ENCODE results near the gene IL12B.

DNA sequence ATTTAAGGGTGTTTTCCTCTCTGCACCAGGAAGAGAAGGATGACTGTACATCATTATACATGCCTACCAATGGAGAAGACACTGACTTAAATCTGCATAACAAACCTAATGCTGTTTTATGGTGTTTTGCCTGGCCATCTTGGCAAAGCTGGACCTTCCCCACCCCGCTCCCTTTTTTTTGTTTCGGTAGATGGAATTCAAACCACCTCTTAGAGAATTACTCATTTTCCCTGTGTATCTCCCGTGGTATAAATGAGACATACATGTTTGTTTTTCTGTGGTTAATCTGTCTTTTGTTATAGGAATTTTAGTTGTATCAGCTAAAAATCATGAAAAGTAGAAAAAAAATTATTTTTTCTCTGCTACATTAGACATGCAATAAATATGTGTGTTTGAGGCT is 28.8 kb downstream of the IL12B start:
- TF ChIP-seq, protein P1, sequence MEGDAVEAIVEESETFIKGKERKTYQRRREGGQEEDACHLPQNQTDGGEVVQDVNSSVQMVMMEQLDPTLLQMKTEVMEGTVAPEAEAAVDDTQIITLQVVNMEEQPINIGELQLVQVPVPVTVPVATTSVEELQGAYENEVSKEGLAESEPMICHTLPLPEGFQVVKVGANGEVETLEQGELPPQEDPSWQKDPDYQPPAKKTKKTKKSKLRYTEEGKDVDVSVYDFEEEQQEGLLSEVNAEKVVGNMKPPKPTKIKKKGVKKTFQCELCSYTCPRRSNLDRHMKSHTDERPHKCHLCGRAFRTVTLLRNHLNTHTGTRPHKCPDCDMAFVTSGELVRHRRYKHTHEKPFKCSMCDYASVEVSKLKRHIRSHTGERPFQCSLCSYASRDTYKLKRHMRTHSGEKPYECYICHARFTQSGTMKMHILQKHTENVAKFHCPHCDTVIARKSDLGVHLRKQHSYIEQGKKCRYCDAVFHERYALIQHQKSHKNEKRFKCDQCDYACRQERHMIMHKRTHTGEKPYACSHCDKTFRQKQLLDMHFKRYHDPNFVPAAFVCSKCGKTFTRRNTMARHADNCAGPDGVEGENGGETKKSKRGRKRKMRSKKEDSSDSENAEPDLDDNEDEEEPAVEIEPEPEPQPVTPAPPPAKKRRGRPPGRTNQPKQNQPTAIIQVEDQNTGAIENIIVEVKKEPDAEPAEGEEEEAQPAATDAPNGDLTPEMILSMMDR (optimal IDR thresholded peaks at IDR 0.05 in 1 of 3, IDR thresholded peaks at IDR 0.05 in 1 of 3, conservative IDR thresholded peaks at IDR 0.05 in 1 of 3; ENCODE audit: extremely low read depth in 1 of 3, insufficient read depth in 2 of 3, low read length in 3 of 3), result no peak
- TF ChIP-seq EZH2 (IDR thresholded peaks at IDR 0.05; ENCODE audit: low read length), result no peak
